DOHH2 (cell line): Measurements from ENCODE around the gene PLEKHG7.
"Not testable (repeated sequence)": the region's sequence is repeated elsewhere in the genome, so short reads cannot be mapped to it uniquely, and the experiment has no call there.

Experiments
- H3F3A ChIP-seq: fragments of 200-600 bp; sonication (generic), shearing (Covaris generic); 2 replicates; pipeline ENCODE4 v1.6.0; 2016; ENCODE audit warnings: antibody characterized with exemption, mild to moderate bottlenecking; ENCODE audit not compliant: control insufficient read depth, insufficient read depth
- H3K27ac ChIP-seq: fragments of 200-600 bp; sonication (generic); 2 replicates; pipeline ENCODE4 v1.5.1; 2014; ENCODE audit warnings: low read depth, mild to moderate bottlenecking, low read length, moderate library complexity
- H3K27me3 ChIP-seq: fragments of 200-600 bp; sonication (generic); 2 replicates; pipeline ENCODE4 v1.6.1; 2014; ENCODE audit warnings: mild to moderate bottlenecking, low read length, mixed read lengths; ENCODE audit not compliant: control insufficient read depth
- H3K36me3 ChIP-seq: fragments of 200-600 bp; sonication (generic); 2 replicates; pipeline ENCODE4 v1.6.1; 2014; ENCODE audit warnings: mild to moderate bottlenecking, low read length, moderate library complexity, mixed read lengths; ENCODE audit not compliant: control insufficient read depth
- H3K4me1 ChIP-seq: fragments of 200-600 bp; sonication (generic); 2 replicates; pipeline ENCODE4 v1.6.1; 2014; ENCODE audit warnings: mild to moderate bottlenecking, low read length, mixed read lengths; ENCODE audit not compliant: control insufficient read depth
- H3K4me2 ChIP-seq: fragments of 200-600 bp; sonication (generic); 2 replicates; pipeline ENCODE4 v1.6.0; 2014; ENCODE audit warnings: mild to moderate bottlenecking, low read length, moderate library complexity
- H3K4me3 ChIP-seq: fragments of 200-600 bp; sonication (generic); 2 replicates; pipeline ENCODE4 v1.5.1; 2014; ENCODE audit warnings: mild to moderate bottlenecking, low read length, mixed read lengths
- H3K79me2 ChIP-seq: fragments of 200-600 bp; sonication (generic); 2 replicates; pipeline ENCODE4 v1.6.1; 2014; ENCODE audit warnings: mild to moderate bottlenecking, low read length, mixed read lengths; ENCODE audit not compliant: control insufficient read depth
- H3K9me2 ChIP-seq: fragments of 200-600 bp; sonication (generic); replicated peaks from 2 replicates; pipeline ENCODE4 v1.6.1; 2014; ENCODE audit warnings: mild to moderate bottlenecking, low read length, mixed read lengths; ENCODE audit not compliant: control insufficient read depth
- H3K9me3 ChIP-seq: fragments of 200-600 bp; sonication (generic); 2 replicates; pipeline ENCODE4 v1.6.1; 2014; ENCODE audit warnings: antibody characterized with exemption, low read length, mixed read lengths; ENCODE audit not compliant: control insufficient read depth, insufficient read depth
- H4K20me1 ChIP-seq: fragments of 200-600 bp; sonication (generic); 2 replicates; pipeline ENCODE4 v1.6.0; 2014; ENCODE audit warnings: low read depth, mild to moderate bottlenecking, antibody characterized with exemption, low read length, moderate library complexity; ENCODE audit not compliant: control insufficient read depth, insufficient read depth
- CTCF ChIP-seq: fragments of 200-600 bp; sonication (generic); IDR thresholded peaks from one replicate; pipeline ENCODE4 v1.5.1; 2014; ENCODE audit warnings: antibody characterized with exemption, mild to moderate bottlenecking, low read depth, low read length; ENCODE audit not compliant: poor library complexity, severe bottlenecking
- EZH2phosphoT487 ChIP-seq: fragments of 200-600 bp; sonication (generic); IDR thresholded peaks from 2 replicates; pipeline ENCODE4 v1.6.1; 2017; ENCODE audit warnings: borderline replicate concordance, mild to moderate bottlenecking, antibody characterized with exemption, low read length, moderate library complexity, mixed read lengths

PLEKHG7 gene

GRCh38 chr12:92743026-92743425, 40.2 kb downstream of the PLEKHG7 start:
- Histone ChIP-seq H3K36me3 (no peaks in the 10 kb centered on the region), H3K9me3 (no peaks in the 10 kb centered on the region), H3K4me1 (no peaks in the 10 kb centered on the region; the same call in 1 of the 2 replicates), H3K27ac (no peak overlapping the region), H3K79me2 (no peaks in the 10 kb centered on the region), H3K27me3 (no peaks in the 10 kb centered on the region), H3F3A (no peaks in the 10 kb centered on the region), H3K4me2 (no peak overlapping the region), H4K20me1 (no peaks in the 10 kb centered on the region), H3K9me2 (no peaks in the 10 kb centered on the region), H3K4me3 (no peak overlapping the region)
- TF ChIP-seq EZH2phosphoT487 = no peak
- TF ChIP-seq CTCF = no peak

DNA sequence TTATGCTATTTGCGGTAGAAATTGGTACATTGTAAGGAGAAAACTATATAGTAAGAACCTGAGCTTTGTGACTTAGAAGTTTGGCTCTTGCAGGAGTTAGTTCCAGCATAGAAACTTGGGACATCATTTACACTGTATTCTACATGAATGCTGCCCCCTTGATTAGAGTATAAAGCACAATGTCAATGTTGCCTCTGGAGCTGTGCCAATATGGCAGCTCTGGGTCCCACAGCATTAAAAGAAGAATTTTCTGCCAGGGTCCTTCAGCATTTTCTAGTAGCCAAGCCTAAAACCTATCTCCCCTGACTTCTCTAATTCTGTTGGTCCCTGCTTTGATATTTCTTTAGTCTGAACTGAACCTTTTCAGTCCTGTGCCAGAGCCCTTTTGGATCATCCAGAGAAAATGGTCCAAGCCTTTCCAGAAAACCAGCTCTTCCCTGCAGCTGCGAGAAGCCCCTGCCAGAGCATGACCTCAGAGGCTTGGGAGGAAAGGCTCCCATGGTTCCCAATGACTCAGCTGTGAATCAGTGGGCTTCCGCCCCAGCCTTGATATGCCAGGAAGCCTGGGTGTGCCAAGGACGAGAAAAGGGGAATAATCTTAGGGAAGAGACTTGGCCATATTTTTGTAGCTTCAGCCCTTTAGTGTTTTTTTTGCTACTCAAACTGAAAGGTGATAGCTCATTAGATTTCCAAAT, 43.2 kb downstream of the PLEKHG7 start:
- H4K20me1 ChIP-seq = no peaks in the 10 kb centered on the region
- no peak overlapping the region for H3K4me2 ChIP-seq
- no peaks in the 10 kb centered on the region for H3F3A ChIP-seq
- no peaks in the 10 kb centered on the region for H3K9me2 ChIP-seq
- H3K27me3 ChIP-seq = no peaks in the 10 kb centered on the region
- H3K79me2 ChIP-seq = no peaks in the 10 kb centered on the region
- TF ChIP-seq CTCF = no peak
- no peak for TF ChIP-seq EZH2phosphoT487
- no peak overlapping the region for H3K27ac ChIP-seq
- H3K4me1 ChIP-seq = no peaks in the 10 kb centered on the region; the same call in 1 of the 2 replicates
- H3K4me3 ChIP-seq = no peak overlapping the region
- H3K9me3 ChIP-seq = no peaks in the 10 kb centered on the region
- no peaks in the 10 kb centered on the region for H3K36me3 ChIP-seq

DNA sequence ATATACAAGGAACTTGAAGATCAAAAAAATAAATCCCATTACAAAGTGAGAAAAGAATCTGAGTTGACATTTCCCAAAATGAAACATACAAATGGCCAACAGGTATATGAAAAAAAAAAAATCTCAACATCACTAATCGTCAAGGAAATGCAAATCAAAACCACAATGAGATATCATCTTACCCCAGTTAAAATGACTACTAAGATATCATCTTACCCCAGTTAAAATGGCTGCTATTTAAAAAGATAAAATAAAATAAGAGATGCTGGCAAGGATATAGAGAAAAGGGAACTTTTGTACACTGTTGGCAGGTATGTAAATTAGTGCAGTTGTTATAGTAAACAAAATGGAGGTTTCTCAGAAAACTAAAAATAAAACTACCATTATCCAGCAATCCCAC, 44.4 kb downstream of the PLEKHG7 start:
- Histone ChIP-seq H3K36me3 (no peaks in the 10 kb centered on the region), H3K4me2 (no peak overlapping the region), H3F3A (no peaks in the 10 kb centered on the region), H3K27me3 (no peaks in the 10 kb centered on the region), H3K27ac (no peak overlapping the region), H3K9me2 (no peaks in the 10 kb centered on the region), H4K20me1 (no peaks in the 10 kb centered on the region), H3K4me1 (no peaks in the 10 kb centered on the region; the same call in 1 of the 2 replicates), H3K9me3 (no peaks in the 10 kb centered on the region), H3K4me3 (no peak overlapping the region), H3K79me2 (no peaks in the 10 kb centered on the region)
- TF ChIP-seq EZH2phosphoT487 = no peak
- no peak for TF ChIP-seq CTCF

GRCh38 chr12:92749691-92750090, 46.9 kb downstream of the PLEKHG7 start:
- not testable (repeated sequence) for H3K9me3 ChIP-seq, H4K20me1 ChIP-seq, H3K27ac ChIP-seq, H3K4me1 ChIP-seq, H3K36me3 ChIP-seq, H3K79me2 ChIP-seq, H3K27me3 ChIP-seq, H3K4me2 ChIP-seq, H3F3A ChIP-seq, H3K9me2 ChIP-seq, H3K4me3 ChIP-seq
